ENCODE results near the gene PCNT.

DNA sequence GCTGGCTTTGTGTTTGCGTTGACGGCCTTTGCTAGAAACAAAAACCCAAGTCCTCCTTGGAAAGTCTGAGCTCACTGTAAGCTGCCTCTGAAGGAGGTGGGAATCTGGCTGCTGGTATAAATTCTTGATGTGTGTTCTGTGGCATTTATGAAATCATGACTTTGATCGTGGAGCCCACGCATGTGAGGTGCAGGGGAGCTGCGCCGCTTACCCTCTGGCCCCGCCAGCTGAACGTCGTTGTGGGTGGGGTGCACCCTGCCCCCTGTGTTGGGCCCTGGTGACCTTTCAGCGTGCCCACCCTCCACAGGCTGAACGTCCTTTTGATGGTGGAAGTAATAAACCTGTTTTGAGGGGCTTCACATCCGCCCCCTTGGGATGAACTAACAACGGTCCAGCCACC is 113.6 kb downstream of the PCNT start:
- TF ChIP-seq CTCF (IDR thresholded peaks at IDR 0.05; ENCODE audit: low read depth, low read length) = no peak
- no peak for TF ChIP-seq EZH2phosphoT487 (IDR thresholded peaks at IDR 0.05; ENCODE audit: low read depth)

Data from OCI-LY3 (cell line).